ENCODE measurements around the gene GARRE1.

DNA sequence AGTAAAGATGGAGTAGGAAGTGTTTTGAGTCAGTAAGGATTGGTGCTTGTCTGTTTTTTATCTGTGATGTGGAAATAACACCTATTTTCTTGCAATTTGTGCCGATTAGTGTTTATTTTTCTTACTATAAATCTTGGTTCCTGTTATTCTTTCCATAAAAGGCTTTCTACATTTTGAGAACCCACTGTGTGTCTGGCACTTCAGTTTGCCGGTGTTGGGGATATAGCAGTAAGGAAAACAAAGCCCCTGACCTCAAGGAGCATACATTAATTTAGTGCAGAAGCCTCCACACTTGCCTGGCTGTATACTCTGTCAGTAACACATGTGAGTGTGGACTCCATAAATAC lies 35.6 kb upstream of the GARRE1 start:
- TF ChIP-seq CTCF (IDR thresholded peaks at IDR 0.05) (no peak), POLR2A (IDR thresholded peaks at IDR 0.05) (no peak)

Measured in ovary (tissue), 3 donors.